Nucleus accumbens (tissue), 56 donors: ENCODE results near the gene LACC1.

ENCODE experiments used
- DNase-seq, 56 donors: peaks; one replicate each; lab custom pipeline; 2025; lab: John Stamatoyannopoulos, UW

Gene LACC1

GRCh38 chr13:43938449-43938848 is 58.7 kb downstream of the LACC1 start:
- no peak for DNase-seq

GRCh38 chr13:43939086-43939485 is 59.4 kb downstream of the LACC1 start:
- DNase-seq: no peak

GRCh38 chr13:43942286-43942685 is 62.6 kb downstream of the LACC1 start:
- DNase-seq: no peak
